SK-N-MC (cell line): Measurements from ENCODE around the gene RAB42.

Experiments
- DNase-seq: peaks from one replicate; pipeline ENCODE4 v3.0.0-alpha.2; 2011; ENCODE audit warnings: low read depth, low spot score
- H3K27ac ChIP-seq: fragments of 200-600 bp; sonication (generic); 2 replicates; pipeline ENCODE4 v1.5.1; 2016; ENCODE audit warnings: mixed run types
- H3K36me3 ChIP-seq: fragments of 200-600 bp; sonication (generic); 2 replicates; pipeline ENCODE4 v1.6.1; 2017; ENCODE audit warnings: antibody characterized with exemption, low read length, mixed read lengths; ENCODE audit not compliant: insufficient read depth
- H3K4me3 ChIP-seq: fragments of 200-600 bp; sonication (generic); 2 replicates; pipeline ENCODE4 v1.5.1; 2016
- H3K9ac ChIP-seq: fragments of 200-600 bp; sonication (generic); 2 replicates; pipeline ENCODE4 v1.8.0; 2017; ENCODE audit warnings: mixed run types, mixed read lengths; ENCODE audit not compliant: insufficient read length
- H3K9me3 ChIP-seq: fragments of 200-600 bp; sonication (generic); 2 replicates; pipeline ENCODE4 v1.6.1; 2017; ENCODE audit warnings: low read depth, mild to moderate bottlenecking, antibody characterized with exemption, low read length, moderate library complexity, mixed read lengths
- EZH2 ChIP-seq: fragments of 200-600 bp; sonication (generic); IDR thresholded peaks from one replicate; pipeline ENCODE4 v1.6.1; 2017; ENCODE audit warnings: antibody characterized with exemption
- FOXP2 ChIP-seq: optimal IDR thresholded peaks from 2 replicates; pipeline ENCODE3; 2011; ENCODE audit warnings: mild to moderate bottlenecking, moderate library complexity; ENCODE audit not compliant: insufficient read depth; ENCODE audit errors: extremely low read length, control extremely low read depth
- POLR2AphosphoS5 ChIP-seq: IDR thresholded peaks from 2 replicates; pipeline ENCODE4 v1.6.1; 2012; ENCODE audit warnings: mild to moderate bottlenecking, low read depth, low read length, borderline replicate concordance

The RAB42 gene

DNA sequence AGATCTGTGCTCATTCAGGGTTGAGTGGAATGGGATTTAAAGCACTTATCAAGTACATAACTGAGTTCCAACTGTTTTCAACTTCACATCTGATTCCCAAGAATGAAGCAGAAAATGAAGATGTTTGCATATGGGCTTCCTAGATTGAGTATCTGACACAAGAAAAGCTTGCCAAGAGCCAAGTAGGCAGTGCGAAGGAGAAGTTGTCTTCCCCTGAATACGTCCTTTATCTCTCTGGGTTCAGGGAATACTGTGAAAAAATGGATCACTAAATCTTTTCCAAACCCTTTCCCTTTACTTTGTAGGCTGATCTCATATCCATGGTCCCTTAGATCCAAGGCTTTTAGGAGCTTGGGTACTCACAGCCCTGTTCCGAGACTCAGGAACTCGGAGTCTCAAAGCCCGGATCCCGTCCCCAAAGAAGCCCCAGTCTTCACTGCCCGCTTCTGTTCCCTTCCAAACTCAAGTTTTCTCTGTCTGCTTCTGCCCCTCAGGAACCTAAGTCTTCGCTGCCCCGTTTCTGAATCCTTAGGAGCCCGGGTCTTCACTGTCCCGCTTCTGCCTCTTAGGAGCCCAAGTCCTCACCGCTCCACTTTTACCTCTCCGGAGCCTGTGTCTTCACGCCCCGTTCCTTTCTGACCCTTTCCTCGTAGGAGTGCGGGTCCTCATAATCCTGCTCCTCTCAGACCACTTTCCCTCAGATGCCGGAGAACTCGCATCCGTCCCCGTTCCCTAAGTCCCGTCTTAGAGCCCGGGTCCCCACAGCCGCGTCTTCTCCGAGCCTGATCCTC lies 50.2 kb downstream of the RAB42 start:
- peak overlapping the region; percentile 93; the same call in 1 of the 2 replicates for H3K27ac ChIP-seq
- peak overlapping the region; percentile 97 for H3K9ac ChIP-seq
- peak overlapping the region; percentile 86 for H3K4me3 ChIP-seq
- H3K36me3 ChIP-seq: no peaks in the 10 kb centered on the region
- H3K9me3 ChIP-seq: no peaks in the 10 kb centered on the region
- DNase-seq: no peak
- TF ChIP-seq EZH2 (no peak), FOXP2 (no peak), POLR2AphosphoS5 (no peak)

DNA sequence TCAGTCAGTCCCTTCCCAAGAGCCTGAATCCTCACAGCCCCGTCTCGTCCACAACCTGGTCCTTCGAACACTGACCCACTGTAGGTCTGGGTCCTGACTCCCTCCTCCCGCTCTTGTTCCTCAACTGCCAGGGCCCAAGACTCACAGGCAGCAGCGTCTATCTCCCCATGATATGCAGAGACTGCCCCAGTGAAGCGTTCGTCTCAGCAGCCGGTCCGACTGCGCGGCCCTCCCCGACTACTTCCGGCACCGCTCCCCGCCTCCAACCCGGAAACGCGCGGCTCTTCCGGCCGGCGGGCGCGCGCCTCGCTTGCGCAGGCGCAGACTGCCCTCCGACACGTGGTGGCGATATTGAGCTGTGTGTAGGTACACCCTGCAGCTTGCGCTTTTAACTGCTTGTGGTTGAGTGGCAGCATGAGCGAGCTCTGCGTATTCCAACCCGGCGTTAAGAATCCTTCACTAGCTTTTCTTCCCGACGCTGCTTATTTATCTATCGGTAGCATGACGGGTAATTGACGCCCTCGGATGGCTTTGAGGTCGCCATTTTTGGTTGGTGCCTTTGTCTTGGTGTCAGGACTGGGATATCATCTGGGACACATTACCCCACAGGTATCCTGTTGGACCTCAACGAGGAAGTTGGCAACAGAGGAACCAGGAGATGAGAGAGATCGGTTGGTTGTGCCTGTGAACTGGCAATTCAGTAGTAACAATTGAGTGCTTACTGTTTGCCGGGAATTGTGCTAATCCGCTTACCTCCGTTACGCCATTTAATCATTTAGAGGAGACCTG lies 51.0 kb downstream of the RAB42 start, which contains the start of gene TAF12:
TSS of gene TAF12 (minus strand) at position 221 of the 789 bp plus-strand sequence. CDS start 20,986 bp downstream, outside the sequence.
- peak; percentile 86 for DNase-seq
- TF ChIP-seq FOXP2 (peak; percentile 95), EZH2 (no peak), POLR2AphosphoS5 (peak; percentile 99)
- peak within 1 kb of the TSS; percentile 97 for H3K9ac ChIP-seq
- peak within 1 kb of the TSS; percentile 86 for H3K4me3 ChIP-seq
- H3K27ac ChIP-seq: peak within 1 kb of the TSS; percentile 93
- H3K36me3 ChIP-seq: no peaks in the 10 kb centered on the region
- no peaks in the 10 kb centered on the region for H3K9me3 ChIP-seq

DNA sequence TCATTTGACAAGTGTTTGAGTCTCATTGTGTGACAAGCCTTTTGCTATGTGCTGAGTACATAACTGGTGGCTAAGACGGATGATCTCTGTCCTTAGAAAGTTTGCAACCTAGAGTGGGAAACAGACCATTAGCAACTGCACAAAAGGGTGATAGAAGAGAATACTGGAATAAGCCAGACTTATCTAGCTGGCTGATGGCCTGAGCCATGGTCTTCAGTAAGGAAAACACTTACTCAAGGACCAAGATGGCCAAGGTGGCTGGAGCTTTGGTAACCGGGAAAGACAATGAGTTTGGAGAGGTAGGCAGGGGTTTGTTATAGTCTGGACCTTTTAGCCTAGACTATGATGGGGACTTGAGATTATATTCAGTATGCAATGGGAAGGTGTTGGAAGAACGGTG lies 52.4 kb downstream of the RAB42 start:
- Histone ChIP-seq H3K36me3 (no peaks in the 10 kb centered on the region), H3K9ac (no peak overlapping the region), H3K27ac (peak overlapping the region; percentile 93), H3K4me3 (no peak overlapping the region), H3K9me3 (no peaks in the 10 kb centered on the region)
- TF ChIP-seq FOXP2 (no peak), POLR2AphosphoS5 (no peak), EZH2 (no peak)
- no peak for DNase-seq
